Endothelial cell (in vitro differentiated cells): ENCODE results near the gene IL1RL2. TPM values are rescaled to one million over a fixed set of nuclear protein-coding genes. Genes with fewer than 3 reads are reported as not detected.

Source experiments
- DNase-seq: peaks from one replicate; pipeline ENCODE4 v3.0.0; 2021; ENCODE audit warnings: low spot score
- H3K27ac Mint-ChIP-seq: one replicate; pipeline ENCODE4 v1.8.0; 2021; ENCODE audit warnings: mixed read lengths, inconsistent platforms; ENCODE audit not compliant: unreplicated experiment
- H3K27me3 Mint-ChIP-seq: one replicate; pipeline ENCODE4 v1.8.0; 2021; ENCODE audit warnings: mild to moderate bottlenecking, moderate library complexity, mixed read lengths, inconsistent platforms; ENCODE audit not compliant: unreplicated experiment
- H3K36me3 Mint-ChIP-seq: one replicate; pipeline ENCODE4 v1.8.0; 2021; ENCODE audit warnings: mild to moderate bottlenecking, low read depth, mixed read lengths, inconsistent platforms; ENCODE audit not compliant: unreplicated experiment
- H3K4me1 Mint-ChIP-seq: one replicate; pipeline ENCODE4 v1.8.0; 2021; ENCODE audit warnings: mild to moderate bottlenecking, mixed read lengths, inconsistent platforms; ENCODE audit not compliant: unreplicated experiment
- H3K4me3 Mint-ChIP-seq: one replicate; pipeline ENCODE4 v1.8.0; 2021; ENCODE audit warnings: mild to moderate bottlenecking, mixed read lengths, inconsistent platforms; ENCODE audit not compliant: unreplicated experiment
- H3K9me3 Mint-ChIP-seq: one replicate; pipeline ENCODE4 v1.8.0; 2021; ENCODE audit warnings: mixed read lengths, inconsistent platforms; ENCODE audit not compliant: unreplicated experiment
- total RNA-seq: library from RNA; stranded (reverse); fragmentation: NEBNext Ultra II Directional; extraction: Animal tissue kit (Norgen Biotek cat#: 25700); gene quantifications from one replicate; pipeline ENCODE4 v1.2.1, GENCODE V29; 2021; ENCODE audit not compliant: unreplicated experiment
- TF ChIP-seq, protein P1 (sequence below): fragments of 200-600 bp; sonication (generic); IDR thresholded peaks from one replicate; pipeline ENCODE4 v1.5.0; 2021; ENCODE audit warnings: antibody characterized with exemption; ENCODE audit not compliant: unreplicated experiment

The IL1RL2 gene
- total RNA-seq, 1 donor from 2014 or later = not detected

DNA sequence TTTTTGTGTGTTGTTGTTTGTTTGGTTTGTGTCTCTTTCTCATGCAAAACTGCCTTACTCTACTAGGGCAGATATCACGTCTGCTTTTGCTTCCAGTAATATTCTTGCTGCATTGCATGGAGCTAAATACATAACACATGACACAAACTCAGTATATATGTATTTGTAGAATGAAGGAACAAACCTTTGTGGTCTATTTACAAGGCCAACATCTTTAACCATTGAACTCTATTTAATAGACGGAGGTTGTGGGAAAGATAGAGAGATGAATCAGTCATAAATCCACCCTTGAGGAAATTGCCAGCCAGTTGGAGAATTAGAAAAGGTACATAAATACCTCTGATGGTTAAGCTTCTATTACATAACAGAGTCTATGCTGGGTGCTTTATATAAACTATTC is 98.5 kb downstream of the IL1RL2 start:
- Mint-ChIP-seq H3K4me3 (no peak overlapping the region), H3K36me3 (no peaks in the 10 kb centered on the region), H3K4me1 (peaks cover 8% of the 10 kb centered on the region), H3K27me3 (no peaks in the 10 kb centered on the region), H3K9me3 (no peaks in the 10 kb centered on the region), H3K27ac (no peak overlapping the region)
- TF ChIP-seq, protein P1, sequence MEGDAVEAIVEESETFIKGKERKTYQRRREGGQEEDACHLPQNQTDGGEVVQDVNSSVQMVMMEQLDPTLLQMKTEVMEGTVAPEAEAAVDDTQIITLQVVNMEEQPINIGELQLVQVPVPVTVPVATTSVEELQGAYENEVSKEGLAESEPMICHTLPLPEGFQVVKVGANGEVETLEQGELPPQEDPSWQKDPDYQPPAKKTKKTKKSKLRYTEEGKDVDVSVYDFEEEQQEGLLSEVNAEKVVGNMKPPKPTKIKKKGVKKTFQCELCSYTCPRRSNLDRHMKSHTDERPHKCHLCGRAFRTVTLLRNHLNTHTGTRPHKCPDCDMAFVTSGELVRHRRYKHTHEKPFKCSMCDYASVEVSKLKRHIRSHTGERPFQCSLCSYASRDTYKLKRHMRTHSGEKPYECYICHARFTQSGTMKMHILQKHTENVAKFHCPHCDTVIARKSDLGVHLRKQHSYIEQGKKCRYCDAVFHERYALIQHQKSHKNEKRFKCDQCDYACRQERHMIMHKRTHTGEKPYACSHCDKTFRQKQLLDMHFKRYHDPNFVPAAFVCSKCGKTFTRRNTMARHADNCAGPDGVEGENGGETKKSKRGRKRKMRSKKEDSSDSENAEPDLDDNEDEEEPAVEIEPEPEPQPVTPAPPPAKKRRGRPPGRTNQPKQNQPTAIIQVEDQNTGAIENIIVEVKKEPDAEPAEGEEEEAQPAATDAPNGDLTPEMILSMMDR = no peak
- no peak for DNase-seq

DNA sequence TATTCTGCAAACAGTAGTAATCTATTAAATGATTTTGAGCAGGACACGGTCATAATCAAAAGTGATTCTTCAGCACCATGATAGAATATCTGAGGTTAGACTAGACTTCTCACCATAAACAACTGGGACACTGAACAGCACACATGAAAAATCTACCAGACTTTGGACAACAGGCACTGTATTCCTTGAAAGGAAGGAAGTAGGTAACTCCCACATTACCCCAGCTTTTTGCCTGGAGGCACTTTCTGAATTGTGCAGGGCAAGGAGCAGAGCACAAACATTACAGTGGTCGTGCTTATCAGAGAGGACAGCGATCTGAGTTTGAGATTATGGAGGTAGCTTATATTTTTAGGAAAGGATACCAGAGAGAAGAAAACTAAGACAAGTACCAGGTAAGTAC is 99.2 kb downstream of the IL1RL2 start:
- Mint-ChIP-seq H3K4me3 (no peak overlapping the region), H3K27ac (no peak overlapping the region), H3K36me3 (no peaks in the 10 kb centered on the region), H3K4me1 (peaks cover 8% of the 10 kb centered on the region), H3K9me3 (no peaks in the 10 kb centered on the region), H3K27me3 (peaks cover 3% of the 10 kb centered on the region)
- TF ChIP-seq, protein P1 = no peak
- no peak for DNase-seq

DNA sequence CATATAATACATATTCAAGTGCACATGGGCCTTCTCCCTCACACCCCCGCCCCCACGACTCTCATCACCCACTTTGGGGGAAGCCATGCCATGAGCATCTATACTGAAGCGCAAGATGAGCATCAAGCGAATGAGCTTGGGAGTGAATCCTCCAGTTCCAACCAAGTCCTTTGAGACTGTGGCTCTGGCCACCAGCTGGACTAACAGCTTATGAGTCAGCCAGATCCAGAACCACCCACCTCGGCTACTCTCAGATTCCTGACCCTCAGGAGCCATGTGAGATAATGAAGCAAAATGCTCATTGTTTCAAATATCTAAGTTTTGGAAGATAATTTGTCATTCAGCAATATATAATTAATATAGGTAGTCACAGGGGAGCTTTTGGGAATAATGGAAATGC is 102.3 kb downstream of the IL1RL2 start:
- TF ChIP-seq, protein P1 = no peak
- no peak overlapping the region for H3K4me3 Mint-ChIP-seq

More for the DNA sequence above, 102.3 kb downstream of the IL1RL2 start:
- Mint-ChIP-seq H3K36me3 (no peaks in the 10 kb centered on the region), H3K9me3 (no peaks in the 10 kb centered on the region), H3K27me3 (peaks cover 3% of the 10 kb centered on the region), H3K4me1 (peaks cover 8% of the 10 kb centered on the region), H3K27ac (no peak overlapping the region)
- no peak for DNase-seq

Other genes with a start within 250 kb of the IL1RL2 start
- not detected for gene IL1R2, start 195.1 kb upstream of the IL1RL2 start, total RNA-seq
- gene IL1R1, start 44.3 kb upstream of the IL1RL2 start, total RNA-seq = 1.0 TPM
- 0.10 TPM for gene IL1RL1, start 124.5 kb downstream of the IL1RL2 start, total RNA-seq
- 0.51 TPM for gene IL18R1, start 168.8 kb downstream of the IL1RL2 start, total RNA-seq
- gene IL18RAP, start 236.1 kb downstream of the IL1RL2 start, total RNA-seq = not detected